DND-41 (cell line): ENCODE measurements around the gene PTPRO.
A peak's percentile ranks its signal among the peaks of the same experiment; 100 is the strongest.

Source experiments
- ATAC-seq: fragments of 200-7000 bp; cut with Tn5 transposase; 3 replicates; pipeline ENCODE4 v1.9.1; 2021; ENCODE audit warnings: low read depth; ENCODE audit not compliant: insufficient read depth
- DNase-seq: peaks from one replicate; pipeline ENCODE4 v3.0.0-alpha.2; 2020
- H2AFZ ChIP-seq: 2 replicates; pipeline ENCODE4 v1.6.0; 2012; ENCODE audit warnings: low read depth, low read length
- H3K27ac ChIP-seq: 2 replicates; pipeline ENCODE4 v1.5.1; 2012; ENCODE audit warnings: low read length, inconsistent platforms
- H3K27me3 ChIP-seq: fragments of 200-600 bp; sonication (generic); 2 replicates; pipeline ENCODE4 v1.6.0; 2012; ENCODE audit warnings: low read length, mild to moderate bottlenecking, inconsistent platforms; ENCODE audit not compliant: insufficient read depth, poor library complexity
- H3K36me3 ChIP-seq: 2 replicates; pipeline ENCODE4 v1.5.1; 2012; ENCODE audit warnings: low read length, inconsistent platforms; ENCODE audit not compliant: insufficient read depth
- H3K4me1 ChIP-seq: 2 replicates; pipeline ENCODE4 v1.5.1; 2012; ENCODE audit warnings: mild to moderate bottlenecking, low read length; ENCODE audit not compliant: insufficient read depth
- H3K4me2 ChIP-seq: 2 replicates; pipeline ENCODE4 v1.6.0; 2012; ENCODE audit warnings: mild to moderate bottlenecking, moderate library complexity, low read length, inconsistent platforms; ENCODE audit not compliant: insufficient read depth
- H3K4me3 ChIP-seq, 2 experiments: fragments of 200-600 bp in 1 of 2; shearing (Covaris generic) in 1 of 2; 2 replicates each; pipeline ENCODE4 v1.5.1; 2012 to 2016; ENCODE audit warnings: inconsistent platforms in 2 of 2, low read length in 2 of 2, mild to moderate bottlenecking in 2 of 2, low read depth in 1 of 2, moderate library complexity in 1 of 2
- H3K79me2 ChIP-seq: 2 replicates; pipeline ENCODE4 v1.6.0; 2012; ENCODE audit warnings: low read length, inconsistent platforms; ENCODE audit not compliant: insufficient read depth
- H3K9ac ChIP-seq: 2 replicates; pipeline ENCODE4 v1.6.0; 2012; ENCODE audit warnings: low read depth, mild to moderate bottlenecking, inconsistent platforms, low read length, moderate library complexity
- H3K9me3 ChIP-seq: 2 replicates; pipeline ENCODE4 v1.5.1; 2012; ENCODE audit warnings: low read length, moderate library complexity, mild to moderate bottlenecking, inconsistent platforms; ENCODE audit not compliant: insufficient read depth, severe bottlenecking
- H4K20me1 ChIP-seq: 2 replicates; pipeline ENCODE4 v1.6.0; 2012; ENCODE audit warnings: low read length; ENCODE audit not compliant: insufficient read depth
- CTCF ChIP-seq: IDR thresholded peaks from 2 replicates; pipeline ENCODE4 v1.5.1; 2012; ENCODE audit warnings: borderline replicate concordance, low read length, moderate library complexity, mild to moderate bottlenecking; ENCODE audit not compliant: poor library complexity, severe bottlenecking; ENCODE audit errors: extremely low read depth
- EZH2 ChIP-seq: IDR thresholded peaks from 3 replicates; pipeline ENCODE4 v1.6.1; 2012; ENCODE audit warnings: borderline replicate concordance, low read depth, mild to moderate bottlenecking, moderate library complexity, low read length, inconsistent platforms; ENCODE audit not compliant: severe bottlenecking

Gene PTPRO

GRCh38 chr12:15289192-15289591 lies 33.1 kb upstream of the PTPRO start:
- H3K9me3 ChIP-seq, result no peaks in the 10 kb centered on the region
- H2AFZ ChIP-seq, result no peak overlapping the region
- ATAC-seq (peak; percentile 69; the same call in 2 of the 3 replicates), DNase-seq (peak; percentile 22)
- H3K9ac ChIP-seq, result no peak overlapping the region
- H3K79me2 ChIP-seq, result no peaks in the 10 kb centered on the region
- H3K4me2 ChIP-seq, result no peak overlapping the region
- no peak overlapping the region for H3K27ac ChIP-seq
- TF ChIP-seq CTCF (no peak), EZH2 (no peak)
- H3K36me3 ChIP-seq, result no peaks in the 10 kb centered on the region
- peaks cover 5% of the 10 kb centered on the region; the same call in 1 of the 2 replicates for H3K4me1 ChIP-seq
- no peak overlapping the region for H3K4me3 ChIP-seq
- H4K20me1 ChIP-seq, result no peaks in the 10 kb centered on the region
- peaks cover 2% of the 10 kb centered on the region for H3K27me3 ChIP-seq

DNA sequence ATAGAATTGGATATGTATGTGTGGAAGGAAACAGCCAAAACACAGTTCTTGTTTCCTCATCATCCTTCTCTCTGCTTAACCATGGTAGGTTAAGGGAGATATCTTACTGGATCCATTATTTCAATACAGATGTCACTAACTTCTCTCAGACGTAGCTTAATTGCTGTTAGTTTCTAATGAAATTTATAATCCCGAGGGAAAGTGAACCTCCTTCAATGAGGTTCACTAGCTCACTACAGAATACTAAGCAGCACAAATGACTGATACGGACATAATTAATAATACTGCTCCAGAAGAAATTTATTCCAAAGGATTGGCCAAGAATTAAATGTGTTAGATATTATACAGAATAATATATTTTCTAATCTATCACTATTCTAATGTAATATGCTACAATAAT lies 28.6 kb upstream of the PTPRO start:
- no peak overlapping the region for H3K4me2 ChIP-seq
- no peaks in the 10 kb centered on the region for H3K36me3 ChIP-seq
- DNase-seq (no peak), ATAC-seq (no peak)
- no peak overlapping the region for H3K27ac ChIP-seq
- no peak overlapping the region for H3K4me3 ChIP-seq
- H3K9ac ChIP-seq, result no peak overlapping the region
- TF ChIP-seq CTCF, result no peak
- no peak for TF ChIP-seq EZH2
- no peaks in the 10 kb centered on the region for H3K79me2 ChIP-seq
- H3K27me3 ChIP-seq, result peaks cover 2% of the 10 kb centered on the region
- no peaks in the 10 kb centered on the region for H3K9me3 ChIP-seq
- H2AFZ ChIP-seq, result no peak overlapping the region
- no peaks in the 10 kb centered on the region for H4K20me1 ChIP-seq
- H3K4me1 ChIP-seq, result peaks cover 5% of the 10 kb centered on the region; the same call in 1 of the 2 replicates

DNA sequence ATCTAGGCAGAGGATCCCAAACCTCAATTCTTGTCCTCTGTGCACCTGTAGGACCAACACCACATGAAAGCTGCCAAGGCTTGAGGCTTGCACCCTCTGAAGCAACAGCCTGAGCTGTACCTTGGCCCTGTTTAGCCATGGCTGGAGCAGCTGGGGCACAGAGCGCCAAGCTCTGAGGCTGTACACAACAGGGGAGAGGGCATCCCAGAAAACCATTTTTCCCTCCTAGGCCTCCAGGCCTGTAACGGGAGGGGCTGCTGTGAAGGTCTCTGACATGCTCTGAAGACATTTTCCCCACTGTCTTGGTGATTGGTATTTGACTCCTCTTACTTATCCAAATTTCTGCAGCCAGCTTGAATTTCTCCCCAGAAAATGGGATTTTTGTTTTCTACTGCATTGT lies 22.4 kb upstream of the PTPRO start:
- peaks cover 8% of the 10 kb centered on the region for H3K9me3 ChIP-seq
- H3K27ac ChIP-seq, result no peak overlapping the region
- no peaks in the 10 kb centered on the region for H3K36me3 ChIP-seq
- DNase-seq (no peak), ATAC-seq (no peak)
- no peak overlapping the region for H2AFZ ChIP-seq
- no peaks in the 10 kb centered on the region for H3K27me3 ChIP-seq
- TF ChIP-seq CTCF, result no peak
- no peak for TF ChIP-seq EZH2
- H4K20me1 ChIP-seq, result no peaks in the 10 kb centered on the region
- H3K79me2 ChIP-seq, result no peaks in the 10 kb centered on the region
- no peak overlapping the region for H3K4me3 ChIP-seq
- no peak overlapping the region for H3K4me2 ChIP-seq
- H3K9ac ChIP-seq, result no peak overlapping the region
- H3K4me1 ChIP-seq, result no peaks in the 10 kb centered on the region

- Histone ChIP-seq H3K9me3 (peaks cover 8% of the 10 kb centered on the region), H3K27ac (no peak overlapping the region), H3K4me2 (no peak overlapping the region), H3K4me3 (no peak overlapping the region), H3K36me3 (no peaks in the 10 kb centered on the region), H3K4me1 (no peaks in the 10 kb centered on the region), H2AFZ (no peak overlapping the region), H3K79me2 (no peaks in the 10 kb centered on the region), H3K27me3 (no peaks in the 10 kb centered on the region), H3K9ac (no peak overlapping the region), H4K20me1 (no peaks in the 10 kb centered on the region)
- ATAC-seq (no peak), DNase-seq (no peak)
- no peak for TF ChIP-seq CTCF
- no peak for TF ChIP-seq EZH2
These were observed 18.0 kb upstream of the PTPRO start for GRCh38 chr12:15304296-15304695.
